ENCODE data around the gene CAPN2. TPM values are rescaled to one million over a fixed set of nuclear protein-coding genes. Genes with fewer than 3 reads are reported as not detected.
"Not testable (repeated sequence)": the region's sequence is repeated elsewhere in the genome, so short reads cannot be mapped to it uniquely, and the experiment has no call there.

Gene CAPN2
- total and polyA plus RNA-seq, 2 experiments from 2014 or later = 8.4 to 17.8 TPM

- no peak for TF ChIP-seq ZNF462 (CRISPR knock-in tag; IDR thresholded peaks at IDR 0.05)
- no peak for TF ChIP-seq REST (IDR thresholded peaks at IDR 0.05; ENCODE audit: unreplicated experiment)
- no peak for TF ChIP-seq EZH2 (IDR thresholded peaks at IDR 0.05; ENCODE audit: low read depth, unreplicated experiment)
- TF ChIP-seq ZNF331 (CRISPR knock-in tag; IDR thresholded peaks at IDR 0.05; ENCODE audit: low read depth) = no peak
- no peak for TF ChIP-seq ZNF114 (CRISPR knock-in tag; IDR thresholded peaks at IDR 0.05)
Measured at GRCh38 chr1:223815865-223816264, 103.5 kb downstream of the CAPN2 start (continued).

GRCh38 chr1:223817265-223817664 lies 104.9 kb downstream of the CAPN2 start:
- H3K27me3 ChIP-seq (ENCODE audit: insufficient read depth); H3K27me3 Mint-ChIP-seq (ENCODE audit: insufficient read depth, low read depth, poor library complexity); H3K9me3 Mint-ChIP-seq; H3F3A ChIP-seq (replicated peaks; ENCODE audit: low read depth); H3K4me3 Mint-ChIP-seq; ATAC-seq; DNase-seq (ENCODE audit: low spot score); H2AFZ ChIP-seq; H3K9me2 ChIP-seq (ENCODE audit: insufficient read depth); H3K27ac Mint-ChIP-seq; H3K4me1 ChIP-seq (ENCODE audit: insufficient read depth); H3K4me2 ChIP-seq; H3K36me3 ChIP-seq (ENCODE audit: insufficient read depth); H3K27ac ChIP-seq (ENCODE audit: low read depth); H3K4me3 ChIP-seq: not testable (repeated sequence)
- peaks cover 70% of the 10 kb centered on the region for H3K79me2 ChIP-seq (replicated peaks; ENCODE audit: insufficient read depth)
- H3K36me3 Mint-ChIP-seq (ENCODE audit: low read depth) = peaks cover 51% of the 10 kb centered on the region
- H4K20me1 ChIP-seq (replicated peaks; ENCODE audit: insufficient read depth) = peaks cover 16% of the 10 kb centered on the region
- H3K4me1 Mint-ChIP-seq = peaks cover 17% of the 10 kb centered on the region
